SH-SY5Y (cell line): ENCODE measurements around the gene DCANP1.

Experiments used
- GATA2 ChIP-seq: IDR thresholded peaks from 2 replicates; pipeline ENCODE4 v1.6.1; 2011; ENCODE audit warnings: mild to moderate bottlenecking, low read depth, low read length
- GATA3 ChIP-seq: IDR thresholded peaks from 2 replicates; pipeline ENCODE4 v1.6.1; 2011; ENCODE audit warnings: low read depth, mild to moderate bottlenecking, low read length, moderate library complexity

- TF ChIP-seq GATA2 (no peak), GATA3 (no peak)
Observed at GRCh38 chr5:135425641-135426040, 21.5 kb downstream of the DCANP1 start.
